Epithelial cell of proximal tubule (primary cell): ENCODE results near the gene PSD4. TPM values are rescaled to one million over a fixed set of nuclear protein-coding genes. Genes with fewer than 3 reads are reported as not detected.

ENCODE experiments used
- DNase-seq: peaks from one replicate; pipeline ENCODE4 v3.0.0-alpha.2; 2011; ENCODE audit warnings: low read depth
- H3K4me3 ChIP-seq: 2 replicates; pipeline ENCODE4 v1.5.1; 2011; ENCODE audit warnings: low read depth, mild to moderate bottlenecking, low read length
- total RNA-seq: library from RNA; depleted of rRNA; stranded (reverse); fragments of >200 nt; gene quantifications from 2 replicates; pipeline ENCODE4 v1.2.3, GENCODE V29; 2015
- TF ChIP-seq, protein P1 (sequence below): conservative IDR thresholded peaks from 2 replicates; pipeline ENCODE4 v1.5.1; 2012; ENCODE audit warnings: low read depth, mild to moderate bottlenecking, low read length

Gene PSD4
- total RNA-seq, 1 donor from 2014 or later = 7.3 TPM

DNA sequence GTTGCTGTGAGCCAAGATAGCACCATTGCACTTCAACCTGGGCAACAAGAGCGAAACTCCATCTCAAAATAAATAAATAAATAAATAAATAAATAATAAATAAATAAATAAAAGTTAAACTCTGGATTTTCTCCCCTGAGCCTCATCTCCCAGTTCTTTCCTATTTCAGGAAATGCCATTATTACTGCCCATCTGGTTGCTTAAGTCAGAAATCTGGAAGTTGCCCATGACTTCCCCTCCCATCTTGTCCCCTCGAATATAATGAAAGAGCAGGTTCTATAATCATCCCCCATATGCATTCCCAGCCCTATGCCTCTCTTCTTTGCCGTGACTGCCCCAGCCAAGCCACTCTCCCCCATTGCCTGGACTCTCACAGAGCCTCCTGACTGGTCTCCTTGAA, 4.2 kb upstream of the PSD4 start:
- TF ChIP-seq, protein P1, sequence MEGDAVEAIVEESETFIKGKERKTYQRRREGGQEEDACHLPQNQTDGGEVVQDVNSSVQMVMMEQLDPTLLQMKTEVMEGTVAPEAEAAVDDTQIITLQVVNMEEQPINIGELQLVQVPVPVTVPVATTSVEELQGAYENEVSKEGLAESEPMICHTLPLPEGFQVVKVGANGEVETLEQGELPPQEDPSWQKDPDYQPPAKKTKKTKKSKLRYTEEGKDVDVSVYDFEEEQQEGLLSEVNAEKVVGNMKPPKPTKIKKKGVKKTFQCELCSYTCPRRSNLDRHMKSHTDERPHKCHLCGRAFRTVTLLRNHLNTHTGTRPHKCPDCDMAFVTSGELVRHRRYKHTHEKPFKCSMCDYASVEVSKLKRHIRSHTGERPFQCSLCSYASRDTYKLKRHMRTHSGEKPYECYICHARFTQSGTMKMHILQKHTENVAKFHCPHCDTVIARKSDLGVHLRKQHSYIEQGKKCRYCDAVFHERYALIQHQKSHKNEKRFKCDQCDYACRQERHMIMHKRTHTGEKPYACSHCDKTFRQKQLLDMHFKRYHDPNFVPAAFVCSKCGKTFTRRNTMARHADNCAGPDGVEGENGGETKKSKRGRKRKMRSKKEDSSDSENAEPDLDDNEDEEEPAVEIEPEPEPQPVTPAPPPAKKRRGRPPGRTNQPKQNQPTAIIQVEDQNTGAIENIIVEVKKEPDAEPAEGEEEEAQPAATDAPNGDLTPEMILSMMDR = no peak
- no peak for DNase-seq
- H3K4me3 ChIP-seq = no peak overlapping the region

DNA sequence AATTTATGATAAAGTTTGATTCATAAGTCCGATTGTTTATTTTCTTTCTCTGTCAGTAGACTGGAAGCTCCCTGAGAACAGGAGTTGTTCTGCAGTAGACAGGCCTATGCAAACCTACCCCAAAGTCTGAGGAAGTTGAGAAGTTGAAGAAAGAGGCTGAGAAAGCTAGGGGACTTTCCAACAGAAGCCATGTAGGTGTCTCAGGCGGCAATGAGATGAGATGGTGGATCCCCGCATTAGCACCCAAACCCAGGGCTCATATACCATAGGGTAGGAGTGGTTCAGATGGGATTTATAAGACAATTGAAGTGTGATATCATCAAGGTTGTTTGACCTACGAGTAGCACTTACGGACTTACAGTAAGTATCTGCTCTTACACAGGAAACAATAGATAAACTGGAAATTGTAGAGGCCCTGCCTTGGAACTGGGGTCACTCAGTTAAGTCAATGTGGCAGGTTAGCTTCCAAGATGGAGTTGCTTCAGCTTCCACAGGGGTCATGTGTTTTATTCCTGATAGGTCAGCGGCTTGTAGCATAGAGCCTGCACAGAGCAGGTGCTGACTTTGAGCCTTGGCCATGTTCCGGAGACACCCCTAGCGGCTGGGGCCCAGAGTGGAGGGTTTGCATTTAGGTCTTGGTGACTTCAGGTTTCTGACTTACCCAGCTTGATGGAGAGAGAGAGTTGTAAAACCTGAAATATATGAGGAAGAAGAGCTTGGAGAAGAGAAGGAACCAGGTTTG, 2.3 kb upstream of the PSD4 start:
- TF ChIP-seq, protein P1 = no peak
- no peak overlapping the region for H3K4me3 ChIP-seq
- no peak for DNase-seq

DNA sequence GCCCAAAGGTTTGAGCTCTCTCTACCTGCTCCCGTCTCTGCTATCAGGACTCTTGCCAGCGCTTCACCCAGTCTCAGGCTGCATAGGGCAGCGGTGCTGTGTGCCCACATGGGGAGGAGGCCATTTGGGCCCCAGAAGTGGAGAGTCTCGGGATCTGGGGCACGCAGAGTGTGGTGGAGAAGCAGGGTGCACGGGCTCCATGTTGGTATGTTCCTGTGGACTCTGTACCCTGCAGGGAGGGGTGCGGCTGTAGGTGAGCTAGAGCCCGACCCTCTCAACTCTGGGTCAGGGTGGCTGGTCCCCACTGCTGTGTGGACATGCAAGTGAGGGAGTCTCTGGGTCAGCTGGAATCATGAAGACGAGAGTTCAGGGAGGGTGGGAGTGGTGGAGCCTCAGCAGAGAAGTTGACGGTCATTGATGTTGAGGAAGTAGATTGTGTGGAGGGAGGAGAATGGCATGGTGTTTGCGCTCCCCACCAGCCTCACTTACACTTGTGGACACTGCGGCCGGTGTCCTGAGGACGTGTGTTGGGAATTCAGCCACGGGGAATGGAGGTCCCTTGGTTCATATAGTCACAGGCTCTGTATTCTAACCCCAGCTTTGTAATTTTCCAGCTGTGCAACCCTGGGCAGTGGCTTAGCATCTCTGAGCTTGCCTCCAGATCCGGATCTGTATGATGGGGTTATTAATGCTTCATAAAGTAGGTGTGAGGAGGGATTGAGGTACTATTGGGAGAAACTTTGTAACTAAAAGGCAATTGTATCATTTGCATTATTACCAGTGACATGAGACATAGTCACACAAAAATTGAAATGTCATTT, 840 bp upstream of the PSD4 start:
- H3K4me3 ChIP-seq = no peak overlapping the region
- TF ChIP-seq, protein P1 = no peak
- no peak for DNase-seq

DNA sequence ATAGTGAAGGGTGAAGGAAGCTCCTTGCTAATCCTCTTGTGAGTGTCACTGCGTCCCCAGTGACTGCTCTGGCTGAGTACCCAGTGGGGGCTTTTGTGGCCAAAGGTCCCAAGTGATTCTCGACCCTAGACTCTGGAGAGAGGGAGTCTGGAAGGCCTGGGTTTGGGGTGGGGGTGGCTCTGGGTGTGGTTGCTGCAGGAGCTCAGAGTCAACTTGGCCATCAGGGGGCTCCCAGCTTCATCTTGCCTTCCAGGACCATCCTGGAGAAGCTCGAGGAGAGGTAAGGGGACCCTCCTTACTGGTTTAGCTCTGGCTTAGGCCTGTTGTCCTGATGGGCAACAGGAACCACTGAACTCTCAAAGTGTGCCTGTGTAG, 592 bp downstream of the PSD4 start:
- TF ChIP-seq, protein P1 = no peak
- no peak overlapping the region for H3K4me3 ChIP-seq
- no peak for DNase-seq

DNA sequence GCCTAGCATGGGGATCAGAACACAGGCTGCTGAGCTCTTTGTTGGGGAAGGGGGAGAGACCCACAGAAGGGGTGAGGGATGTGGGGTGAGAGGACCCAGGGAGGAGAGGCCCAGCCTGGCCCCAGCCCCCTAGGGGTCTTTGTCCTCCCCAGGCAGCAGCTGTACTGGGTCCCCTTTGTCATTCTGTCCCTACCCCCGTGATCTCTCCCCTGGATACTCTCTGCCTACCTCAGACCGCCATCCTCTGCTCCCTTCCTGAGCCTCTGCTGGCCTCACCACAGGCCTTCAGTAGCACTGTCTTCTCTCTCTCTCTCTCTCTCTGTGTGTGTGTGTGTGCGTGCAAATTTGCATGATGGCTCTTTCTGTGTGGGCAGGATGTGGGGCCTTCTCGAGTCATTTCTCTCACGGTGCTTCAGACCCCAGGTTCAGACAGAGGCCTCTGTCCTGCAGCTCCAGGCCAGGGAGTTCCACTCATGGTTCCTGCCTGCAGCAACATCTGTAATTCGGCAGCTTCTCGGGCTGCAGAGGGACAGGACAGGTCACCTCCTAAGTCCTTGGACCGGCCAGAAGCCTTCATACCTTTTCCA, 1.4 kb downstream of the PSD4 start:
- H3K4me3 ChIP-seq = no peak overlapping the region
- TF ChIP-seq, protein P1 = no peak
- no peak for DNase-seq

DNA sequence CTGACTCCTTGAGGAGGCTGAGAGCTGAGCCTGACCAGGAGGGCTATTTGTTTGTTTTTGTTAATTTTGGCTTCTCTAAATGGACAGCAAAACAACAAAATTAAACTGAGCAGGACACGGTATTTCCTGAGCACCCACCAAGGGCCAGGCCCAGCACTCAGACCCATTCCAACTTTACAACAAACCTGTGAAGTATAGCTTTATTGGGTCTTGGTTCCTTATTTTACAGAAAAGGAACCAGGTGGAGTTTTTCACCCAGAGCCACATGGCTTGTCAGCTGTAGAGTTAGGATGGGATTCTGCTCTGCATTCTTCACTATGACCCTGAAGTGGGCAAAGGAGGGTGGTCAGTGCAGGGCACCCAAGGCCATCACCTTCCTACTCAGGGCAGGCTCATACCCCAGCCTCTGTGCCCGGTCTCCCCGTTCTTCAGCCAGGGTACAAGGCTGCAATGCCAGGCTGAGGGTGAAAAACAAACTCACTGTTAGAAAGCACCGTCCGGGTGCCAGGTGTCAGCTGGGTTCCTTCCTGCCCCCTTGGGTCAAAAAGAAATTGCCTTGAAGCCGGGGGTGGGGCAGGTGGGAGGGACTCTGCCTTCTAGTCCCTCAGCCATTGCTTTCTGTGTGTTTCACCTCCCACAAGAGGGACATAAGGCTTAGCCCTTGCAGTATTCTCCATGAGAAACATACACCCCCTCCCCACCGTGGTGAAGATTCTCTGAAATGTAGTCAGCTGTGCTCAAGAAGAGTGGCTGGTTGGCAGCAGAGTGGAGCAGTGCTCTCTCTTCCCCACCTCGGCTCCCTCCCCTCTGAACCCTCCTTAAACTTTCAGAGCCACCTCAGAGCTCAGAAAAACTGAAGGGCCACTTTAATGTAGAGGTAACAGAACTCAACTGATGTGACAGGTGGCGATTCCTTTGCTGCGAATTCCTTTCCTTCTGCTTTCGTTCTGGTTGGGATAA, 2.2 kb downstream of the PSD4 start:
- DNase-seq = no peak
- TF ChIP-seq, protein P1 = no peak
- no peak overlapping the region for H3K4me3 ChIP-seq
